A673 (cell line): Measurements from ENCODE around the gene TTLL11. TPM values are rescaled to one million over a fixed set of nuclear protein-coding genes. Genes with fewer than 3 reads are reported as not detected.

Source experiments
- BruUV-seq: library from RNA; stranded (reverse); fragments of 400-500 nt; replicated peaks from 2 replicates; lab custom pipeline; 2021; lab: Mats Ljungman, UMichigan
- CTCF ChIA-PET: fragments of 300-600 bp; sonication (Branson Sonifier 250); formaldehyde crosslinking; loops from one replicate; lab custom pipeline; 2022; ENCODE audit warnings: antibody characterized with exemption; lab: Charles Lee
- POLR2A ChIA-PET: fragments of 300-600 bp; sonication (Branson Sonifier 250); formaldehyde crosslinking; loops from one replicate; lab custom pipeline; 2022; ENCODE audit warnings: antibody characterized with exemption; ENCODE audit not compliant: low non-redundant PET; lab: Charles Lee
- DNase-seq: peaks from one replicate; pipeline ENCODE4 v3.0.0-alpha.2; 2015; ENCODE audit warnings: low spot score
- H3K27ac ChIP-seq: fragments of 200-600 bp; sonication (generic); 2 replicates; pipeline ENCODE4 v1.5.1; 2016; ENCODE audit warnings: mixed run types, low read depth, mild to moderate bottlenecking, mixed read lengths, antibody characterized with exemption, low read length; ENCODE audit not compliant: poor library complexity, severe bottlenecking
- H3K27me3 ChIP-seq: fragments of 200-600 bp; sonication (generic); replicated peaks from 2 replicates; pipeline ENCODE4 v1.6.1; 2017; ENCODE audit warnings: mixed run types, low read depth, mild to moderate bottlenecking, mixed read lengths, antibody characterized with exemption, low read length; ENCODE audit not compliant: insufficient read depth, poor library complexity
- H3K36me3 ChIP-seq: fragments of 200-600 bp; sonication (generic); 2 replicates; pipeline ENCODE4 v1.6.1; 2016; ENCODE audit warnings: mixed run types, mild to moderate bottlenecking, mixed read lengths, antibody characterized with exemption, low read length; ENCODE audit not compliant: insufficient read depth, poor library complexity, severe bottlenecking
- H3K4me1 ChIP-seq: fragments of 200-600 bp; sonication (generic); 2 replicates; pipeline ENCODE4 v1.6.1; 2017; ENCODE audit warnings: mixed run types, mild to moderate bottlenecking, mixed read lengths, antibody characterized with exemption, low read length; ENCODE audit not compliant: insufficient read depth, poor library complexity, severe bottlenecking
- H3K4me3 ChIP-seq: fragments of 200-600 bp; sonication (generic); 2 replicates; pipeline ENCODE4 v1.5.1; 2016; ENCODE audit warnings: low read depth, mixed run types, mild to moderate bottlenecking, mixed read lengths, low read length; ENCODE audit not compliant: poor library complexity, severe bottlenecking
- H3K9me3 ChIP-seq: fragments of 200-600 bp; sonication (generic); 2 replicates; pipeline ENCODE4 v1.6.1; 2016; ENCODE audit warnings: mixed run types, low read depth, mild to moderate bottlenecking, mixed read lengths, antibody characterized with exemption, low read length; ENCODE audit not compliant: poor library complexity, severe bottlenecking
- EZH2 ChIP-seq: fragments of 200-600 bp; sonication (generic); IDR thresholded peaks from 2 replicates; pipeline ENCODE4 v1.6.1; 2017; ENCODE audit warnings: borderline replicate concordance, low read depth, mild to moderate bottlenecking, mixed read lengths, antibody characterized with exemption, low read length; ENCODE audit not compliant: poor library complexity, severe bottlenecking
- intact Hi-C: fragments of 100-400 bp; cut with micrococcal nuclease; formaldehyde crosslinking; loops from one replicate; pipeline ENCODE4 v1.10.0; 2022; ENCODE audit not compliant: unreplicated experiment
- total RNA-seq: library from RNA; stranded (reverse); gene quantifications from 2 replicates; pipeline ENCODE4 v1.2.3, GENCODE V29; 2021
- TF ChIP-seq, protein P1 (sequence below): fragments of 300-800, 200-600 bp; sonication (generic); conservative IDR thresholded peaks from 2 replicates; pipeline ENCODE4 v1.5.1; 2017; ENCODE audit warnings: low read depth, mild to moderate bottlenecking, antibody characterized with exemption, low read length, moderate library complexity, mixed read lengths

TTLL11 gene
- total RNA-seq, 1 experiment from 2014 or later: 3.0 TPM

DNA sequence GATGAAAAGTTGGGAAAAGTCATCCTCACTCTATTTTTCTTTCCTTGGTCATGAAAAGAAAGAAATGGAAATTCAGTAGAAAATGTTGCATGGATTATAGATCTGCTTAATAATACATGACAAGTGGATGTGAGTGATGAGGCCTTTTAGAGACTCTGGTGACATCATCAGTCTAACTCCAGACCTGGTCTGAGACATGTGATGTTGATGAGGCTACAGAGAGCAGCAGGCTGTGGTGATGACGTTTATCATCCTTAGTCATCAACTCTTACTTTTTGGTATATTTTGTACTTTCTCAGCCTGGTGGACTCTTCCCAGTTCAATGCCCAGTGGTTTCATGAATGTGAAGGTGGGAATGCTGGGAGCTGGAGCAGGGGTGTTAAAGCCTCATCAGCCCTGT is 116.4 kb downstream of the TTLL11 start:
- POLR2A ChIA-PET: no interaction called here
- no peak for DNase-seq
- Histone ChIP-seq H3K4me3 (no peak overlapping the region), H3K27ac (no peak overlapping the region), H3K27me3 (no peaks in the 10 kb centered on the region), H3K9me3 (no peaks in the 10 kb centered on the region), H3K4me1 (no peaks in the 10 kb centered on the region), H3K36me3 (no peaks in the 10 kb centered on the region)
- BruUV-seq: no TSS peak
- intact Hi-C loops: no loop called here
- CTCF ChIA-PET: no interaction called here
- TF ChIP-seq EZH2: no peak
- TF ChIP-seq, protein P1, sequence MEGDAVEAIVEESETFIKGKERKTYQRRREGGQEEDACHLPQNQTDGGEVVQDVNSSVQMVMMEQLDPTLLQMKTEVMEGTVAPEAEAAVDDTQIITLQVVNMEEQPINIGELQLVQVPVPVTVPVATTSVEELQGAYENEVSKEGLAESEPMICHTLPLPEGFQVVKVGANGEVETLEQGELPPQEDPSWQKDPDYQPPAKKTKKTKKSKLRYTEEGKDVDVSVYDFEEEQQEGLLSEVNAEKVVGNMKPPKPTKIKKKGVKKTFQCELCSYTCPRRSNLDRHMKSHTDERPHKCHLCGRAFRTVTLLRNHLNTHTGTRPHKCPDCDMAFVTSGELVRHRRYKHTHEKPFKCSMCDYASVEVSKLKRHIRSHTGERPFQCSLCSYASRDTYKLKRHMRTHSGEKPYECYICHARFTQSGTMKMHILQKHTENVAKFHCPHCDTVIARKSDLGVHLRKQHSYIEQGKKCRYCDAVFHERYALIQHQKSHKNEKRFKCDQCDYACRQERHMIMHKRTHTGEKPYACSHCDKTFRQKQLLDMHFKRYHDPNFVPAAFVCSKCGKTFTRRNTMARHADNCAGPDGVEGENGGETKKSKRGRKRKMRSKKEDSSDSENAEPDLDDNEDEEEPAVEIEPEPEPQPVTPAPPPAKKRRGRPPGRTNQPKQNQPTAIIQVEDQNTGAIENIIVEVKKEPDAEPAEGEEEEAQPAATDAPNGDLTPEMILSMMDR: no peak

DNA sequence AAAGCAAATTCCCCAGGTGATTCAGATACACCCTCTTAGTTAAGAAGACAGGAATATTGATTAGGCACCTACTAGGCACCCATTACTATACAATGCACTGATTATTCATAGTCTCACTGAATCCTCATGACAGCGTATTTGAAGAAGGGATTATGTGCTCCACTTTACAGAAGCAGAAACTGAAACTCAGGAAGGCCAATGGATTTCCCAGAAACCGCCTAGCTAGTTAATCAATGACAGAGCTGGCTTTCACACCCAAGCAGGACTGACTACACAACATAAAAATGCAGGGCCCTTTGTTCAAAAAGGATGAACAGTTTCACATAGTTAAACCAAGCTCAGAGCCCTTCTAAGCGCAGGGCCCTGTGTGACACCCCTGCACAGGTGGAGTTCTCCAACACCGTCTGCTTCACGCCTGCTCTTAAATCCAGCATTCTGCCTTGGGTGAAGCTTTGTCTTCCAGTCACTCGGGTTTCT is 117.3 kb downstream of the TTLL11 start:
- intact Hi-C loops: no loop called here
- ChIA-PET CTCF (no interaction called here), POLR2A (no interaction called here)
- no peak overlapping the region for H3K4me3 ChIP-seq
- no TSS peak for BruUV-seq
- no peaks in the 10 kb centered on the region for H3K9me3 ChIP-seq
- H3K36me3 ChIP-seq: no peaks in the 10 kb centered on the region
- H3K4me1 ChIP-seq: no peaks in the 10 kb centered on the region
- TF ChIP-seq, protein P1: no peak
- TF ChIP-seq EZH2: no peak
- no peak for DNase-seq
- H3K27me3 ChIP-seq: no peaks in the 10 kb centered on the region
- H3K27ac ChIP-seq: no peak overlapping the region

DNA sequence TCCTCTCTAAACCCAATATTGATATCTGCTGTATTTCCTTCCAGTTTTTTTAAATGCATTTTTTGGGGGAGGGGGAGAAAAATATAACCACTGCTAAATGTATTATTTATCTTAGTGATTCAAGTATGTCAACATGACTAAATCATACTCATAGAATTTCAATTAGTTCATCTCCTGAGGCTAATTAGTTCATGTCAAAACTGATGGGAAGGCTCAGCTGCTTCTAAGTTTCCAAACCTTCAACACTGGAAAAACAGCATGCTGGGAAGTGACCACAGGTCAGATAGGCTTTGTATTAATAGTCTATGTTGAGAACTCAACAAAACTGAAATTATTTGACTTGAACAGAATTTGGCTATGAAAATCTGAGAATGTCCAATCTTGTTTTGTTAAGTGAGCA is 118.7 kb downstream of the TTLL11 start:
- H3K36me3 ChIP-seq: no peaks in the 10 kb centered on the region
- H3K4me1 ChIP-seq: no peaks in the 10 kb centered on the region
- CTCF ChIA-PET: no interaction called here
- no peak overlapping the region for H3K27ac ChIP-seq
- BruUV-seq: no TSS peak
- DNase-seq: no peak
- intact Hi-C loops: no loop called here
- H3K4me3 ChIP-seq: no peak overlapping the region
- TF ChIP-seq EZH2: no peak
- H3K27me3 ChIP-seq: no peaks in the 10 kb centered on the region
- POLR2A ChIA-PET: no interaction called here
- no peaks in the 10 kb centered on the region for H3K9me3 ChIP-seq

DNA sequence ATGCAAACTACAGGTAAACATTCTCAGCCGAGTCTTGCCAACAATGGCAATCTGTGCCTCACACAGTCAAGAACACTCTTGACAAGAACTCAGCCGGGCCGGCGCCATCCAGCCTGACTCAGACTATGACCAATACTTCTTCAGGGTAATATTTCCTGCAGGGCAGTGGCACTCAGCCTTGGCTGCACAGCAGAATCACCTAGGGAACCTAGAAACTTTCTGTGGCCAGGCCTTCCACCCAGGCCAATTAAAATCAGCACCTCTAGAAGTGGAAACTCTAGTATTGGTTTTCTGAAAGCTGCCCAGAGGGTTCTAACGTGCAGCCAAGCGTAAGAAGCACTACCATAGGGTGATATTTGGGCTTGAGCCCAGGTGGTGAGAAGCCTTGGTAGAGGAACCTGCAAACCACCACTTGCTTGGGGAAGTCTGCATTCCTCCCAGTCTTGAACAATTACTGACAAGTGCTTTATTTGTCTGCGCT is 120.6 kb downstream of the TTLL11 start:
- POLR2A ChIA-PET: no interaction called here
- DNase-seq: no peak

More for the DNA sequence above, 120.6 kb downstream of the TTLL11 start:
- intact Hi-C loops: no loop called here
- Histone ChIP-seq H3K27ac (no peak overlapping the region), H3K36me3 (no peaks in the 10 kb centered on the region), H3K27me3 (no peaks in the 10 kb centered on the region), H3K4me1 (no peaks in the 10 kb centered on the region), H3K4me3 (no peak overlapping the region), H3K9me3 (no peaks in the 10 kb centered on the region)
- TF ChIP-seq, protein P1: no peak
- no peak for TF ChIP-seq EZH2
- CTCF ChIA-PET: no interaction called here
- no TSS peak for BruUV-seq
